Osteocyte (in vitro differentiated cells): ENCODE measurements around the gene IFNL3. TPM values are rescaled to one million over a fixed set of nuclear protein-coding genes. Genes with fewer than 3 reads are reported as not detected.
"Not testable (repeated sequence)": the region's sequence is repeated elsewhere in the genome, so short reads cannot be mapped to it uniquely, and the experiment has no call there.

Experiments
- DNase-seq: peaks from one replicate; pipeline ENCODE4 v3.0.0; 2021; ENCODE audit warnings: mixed read lengths; ENCODE audit not compliant: unreplicated experiment; ENCODE audit errors: extremely low spot score
- H3K27ac Mint-ChIP-seq: one replicate; pipeline ENCODE4 v1.8.0; 2021; ENCODE audit warnings: mild to moderate bottlenecking, mixed read lengths; ENCODE audit not compliant: unreplicated experiment
- H3K27me3 Mint-ChIP-seq: one replicate; pipeline ENCODE4 v1.8.0; 2021; ENCODE audit warnings: mixed read lengths; ENCODE audit not compliant: unreplicated experiment
- H3K36me3 Mint-ChIP-seq: one replicate; pipeline ENCODE4 v1.8.0; 2021; ENCODE audit warnings: mixed read lengths; ENCODE audit not compliant: unreplicated experiment
- H3K4me1 Mint-ChIP-seq: one replicate; pipeline ENCODE4 v1.8.0; 2021; ENCODE audit warnings: mixed read lengths; ENCODE audit not compliant: unreplicated experiment
- H3K4me3 Mint-ChIP-seq: one replicate; pipeline ENCODE4 v1.8.0; 2021; ENCODE audit warnings: mild to moderate bottlenecking, moderate library complexity, mixed read lengths; ENCODE audit not compliant: unreplicated experiment
- H3K9me3 Mint-ChIP-seq: one replicate; pipeline ENCODE4 v1.8.0; 2021; ENCODE audit warnings: mixed read lengths; ENCODE audit not compliant: unreplicated experiment
- CTCF ChIP-seq: fragments of 200-600 bp; sonication (generic); IDR thresholded peaks from 2 replicates; pipeline ENCODE4 v1.5.0; 2021; ENCODE audit warnings: antibody characterized with exemption, mild to moderate bottlenecking, moderate library complexity
- total RNA-seq: library from RNA; stranded (reverse); gene quantifications from 2 replicates; pipeline ENCODE4 v1.2.1, GENCODE V29; 2021

IFNL3 gene
- total RNA-seq, 1 donor from 2014 or later: not detected

GRCh38 chr19:39276740-39277139, 31.9 kb upstream of the IFNL3 start:
- Mint-ChIP-seq H3K27me3 (peaks cover 32% of the 10 kb centered on the region), H3K9me3 (no peaks in the 10 kb centered on the region), H3K4me1 (no peaks in the 10 kb centered on the region), H3K4me3 (no peak overlapping the region), H3K36me3 (no peaks in the 10 kb centered on the region), H3K27ac (no peak overlapping the region)
- no peak for DNase-seq
- TF ChIP-seq CTCF: no peak

GRCh38 chr19:39275578-39275977, 30.8 kb upstream of the IFNL3 start:
- no peaks in the 10 kb centered on the region for H3K9me3 Mint-ChIP-seq
- H3K4me1 Mint-ChIP-seq: no peaks in the 10 kb centered on the region
- DNase-seq: no peak
- no peak overlapping the region for H3K4me3 Mint-ChIP-seq
- no peak overlapping the region for H3K27ac Mint-ChIP-seq
- peaks cover 35% of the 10 kb centered on the region for H3K27me3 Mint-ChIP-seq
- no peaks in the 10 kb centered on the region for H3K36me3 Mint-ChIP-seq
- TF ChIP-seq CTCF: no peak

GRCh38 chr19:39273859-39274258, 29.1 kb upstream of the IFNL3 start:
- H3K9me3 Mint-ChIP-seq, DNase-seq, H3K36me3 Mint-ChIP-seq, H3K4me1 Mint-ChIP-seq, H3K4me3 Mint-ChIP-seq, H3K27ac Mint-ChIP-seq: not testable (repeated sequence)
- peaks cover 38% of the 10 kb centered on the region for H3K27me3 Mint-ChIP-seq

GRCh38 chr19:39270036-39270871, 25.4 kb upstream of the IFNL3 start:
- H3K27ac Mint-ChIP-seq: no peak overlapping the region
- no peak for TF ChIP-seq CTCF
- no peak for DNase-seq
- H3K4me1 Mint-ChIP-seq: no peaks in the 10 kb centered on the region
- H3K9me3 Mint-ChIP-seq: no peaks in the 10 kb centered on the region
- H3K4me3 Mint-ChIP-seq: no peak overlapping the region
- H3K36me3 Mint-ChIP-seq: no peaks in the 10 kb centered on the region
- H3K27me3 Mint-ChIP-seq: peaks cover 33% of the 10 kb centered on the region

GRCh38 chr19:39269369-39269768, 24.6 kb upstream of the IFNL3 start:
- H3K4me3 Mint-ChIP-seq, H3K27ac Mint-ChIP-seq, H3K36me3 Mint-ChIP-seq, H3K4me1 Mint-ChIP-seq, DNase-seq, H3K9me3 Mint-ChIP-seq: not testable (repeated sequence)
- H3K27me3 Mint-ChIP-seq: peaks cover 39% of the 10 kb centered on the region

GRCh38 chr19:39268531-39269223, 23.9 kb upstream of the IFNL3 start:
- not testable (repeated sequence) for DNase-seq, H3K36me3 Mint-ChIP-seq, H3K4me1 Mint-ChIP-seq, H3K9me3 Mint-ChIP-seq, H3K4me3 Mint-ChIP-seq, H3K27ac Mint-ChIP-seq
- peaks cover 45% of the 10 kb centered on the region for H3K27me3 Mint-ChIP-seq

- H3K27ac Mint-ChIP-seq, H3K36me3 Mint-ChIP-seq, H3K4me1 Mint-ChIP-seq, H3K9me3 Mint-ChIP-seq, DNase-seq, H3K4me3 Mint-ChIP-seq: not testable (repeated sequence)
- H3K27me3 Mint-ChIP-seq: peaks cover 50% of the 10 kb centered on the region
Observed at GRCh38 chr19:39268085-39268484, 23.3 kb upstream of the IFNL3 start, which contains the start of gene IFNL2. IFNL2 (plus strand) TSS chr19:39268396; CDS start chr19:39268569, 173 bp downstream.
